MG63 (cell line): Measurements from ENCODE around the gene PLIN1. TPM values are rescaled to one million over a fixed set of nuclear protein-coding genes. Genes with fewer than 3 reads are reported as not detected.
A peak's percentile ranks its signal among the peaks of the same experiment; 100 is the strongest.
"Not testable (repeated sequence)": the region's sequence is repeated elsewhere in the genome, so short reads cannot be mapped to it uniquely, and the experiment has no call there.

Experiments used
- DNase-seq: peaks from one replicate; pipeline ENCODE4 v3.0.0-alpha.2; 2020
- H3K27me3 ChIP-seq: fragments of 250-450 bp; sonication (Bioruptor Pico); 2 replicates; pipeline ENCODE4 v1.5.1; 2020; ENCODE audit warnings: mild to moderate bottlenecking, moderate library complexity
- H3K36me3 ChIP-seq: fragments of 250-450 bp; sonication (Bioruptor Pico); 2 replicates; pipeline ENCODE4 v1.5.1; 2020; ENCODE audit warnings: mild to moderate bottlenecking, moderate library complexity
- H3K4me3 ChIP-seq: fragments of 250-450 bp; sonication (Bioruptor Pico); 2 replicates; pipeline ENCODE4 v1.5.1; 2020; ENCODE audit warnings: mild to moderate bottlenecking, moderate library complexity
- H3K9me3 ChIP-seq: fragments of 250-450 bp; sonication (Bioruptor Pico); 2 replicates; pipeline ENCODE4 v1.5.1; 2020; ENCODE audit warnings: mild to moderate bottlenecking, moderate library complexity
- total RNA-seq: library from RNA; depleted of rRNA; stranded (reverse); fragments of >200 nt; shearing (Covaris generic); gene quantifications from 2 replicates; pipeline ENCODE4 v1.2.3, GENCODE V29; 2014; ENCODE audit warnings: low replicate concordance; rRNA removed

PLIN1 gene
- total RNA-seq = 0.13 and 0.17 TPM in 2 replicates

DNA sequence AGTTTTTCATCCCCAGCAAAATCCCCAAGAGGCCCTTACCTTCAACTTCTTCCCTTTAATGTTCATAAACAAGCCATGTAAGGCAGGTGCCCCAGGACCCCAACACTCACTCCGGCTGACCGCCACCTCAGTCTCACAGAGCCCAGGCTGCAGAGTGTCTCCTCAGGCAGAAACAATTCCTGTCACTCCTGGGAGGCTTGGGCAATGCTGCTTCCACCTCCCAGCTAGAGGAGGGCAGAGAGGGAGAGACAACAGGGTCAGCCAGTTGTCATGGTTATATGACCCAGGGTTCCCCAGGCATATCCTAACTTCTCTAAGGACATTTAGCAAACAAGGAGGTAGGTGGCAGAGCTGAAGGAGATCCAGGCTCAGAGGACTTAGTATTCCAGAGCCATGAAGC lies at the start of gene PLIN1:
TSS of gene PLIN1 (minus strand) at position 156 of the 400 bp plus-strand sequence. CDS start 1,878 bp downstream, outside the sequence.
- no peak for DNase-seq
- no peak within 1 kb of the TSS for H3K4me3 ChIP-seq

GRCh38 chr15:89728254-89728653 lies 49.1 kb upstream of the PLIN1 start:
- H3K9me3 ChIP-seq = peaks cover 8% of the 10 kb centered on the region
- no peaks in the 10 kb centered on the region for H3K36me3 ChIP-seq
- no peak for DNase-seq
- H3K4me3 ChIP-seq = no peak overlapping the region
- no peaks in the 10 kb centered on the region for H3K27me3 ChIP-seq

More for the DNA sequence above, at the start of gene PLIN1:
- H3K9me3 ChIP-seq = no peaks in the 10 kb centered on the region
- H3K27me3 ChIP-seq = no peaks in the 10 kb centered on the region
- peaks cover 4% of the 10 kb centered on the region; the same call in 1 of the 2 replicates for H3K36me3 ChIP-seq

DNA sequence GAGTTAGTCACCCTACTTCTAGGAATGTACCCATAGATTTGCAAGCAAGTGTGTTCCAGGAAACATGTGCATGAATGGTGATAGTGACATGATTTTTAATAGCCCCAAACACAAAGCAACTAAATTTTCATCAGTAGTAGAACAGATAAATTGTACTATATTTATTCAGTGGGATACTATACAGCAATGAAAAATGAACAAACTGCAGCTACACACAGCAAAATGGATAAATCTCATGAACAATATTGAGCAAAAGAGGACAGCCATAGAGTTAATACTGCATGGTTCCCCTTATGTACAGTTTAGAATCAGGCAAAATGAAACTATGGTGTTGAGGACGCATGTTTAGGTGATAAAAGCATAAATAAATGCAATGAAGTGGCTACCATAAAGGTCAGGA lies 45.9 kb upstream of the PLIN1 start:
- no peak for DNase-seq
- H3K36me3 ChIP-seq = no peaks in the 10 kb centered on the region
- H3K4me3 ChIP-seq = no peak overlapping the region
- peaks cover 8% of the 10 kb centered on the region for H3K9me3 ChIP-seq
- no peaks in the 10 kb centered on the region for H3K27me3 ChIP-seq

DNA sequence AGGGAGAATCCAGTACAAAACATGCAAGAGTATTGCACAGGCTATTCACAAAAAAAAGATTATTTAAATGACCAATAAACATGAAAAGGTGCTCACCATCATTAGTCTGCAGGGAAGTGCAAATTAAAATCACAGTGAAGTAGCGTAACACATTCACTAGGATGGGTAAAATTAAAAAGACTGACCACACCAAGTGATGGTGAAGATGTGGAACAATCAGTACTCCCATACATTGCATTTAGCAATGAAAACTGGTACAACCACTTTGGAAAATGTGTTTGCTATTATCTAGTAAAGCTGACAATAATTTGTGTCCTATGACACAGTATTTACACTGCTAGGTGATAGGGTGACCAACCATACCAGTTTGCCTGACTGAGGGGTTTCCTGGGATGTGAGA lies 45.5 kb upstream of the PLIN1 start:
- peaks cover 8% of the 10 kb centered on the region for H3K9me3 ChIP-seq
- no peak for DNase-seq
- H3K27me3 ChIP-seq = no peaks in the 10 kb centered on the region
- H3K4me3 ChIP-seq = no peak overlapping the region
- no peaks in the 10 kb centered on the region for H3K36me3 ChIP-seq

- DNase-seq = no peak
Measured at GRCh38 chr15:89723031-89723430, 43.9 kb upstream of the PLIN1 start.

GRCh38 chr15:89714775-89715174 lies 35.6 kb upstream of the PLIN1 start:
- no peak for DNase-seq
- H3K36me3 ChIP-seq = no peaks in the 10 kb centered on the region
- H3K27me3 ChIP-seq = no peaks in the 10 kb centered on the region
- no peaks in the 10 kb centered on the region for H3K9me3 ChIP-seq
- no peak overlapping the region for H3K4me3 ChIP-seq

More at GRCh38 chr15:89723031-89723430, 43.9 kb upstream of the PLIN1 start:
- no peaks in the 10 kb centered on the region for H3K27me3 ChIP-seq
- no peaks in the 10 kb centered on the region for H3K36me3 ChIP-seq
- H3K9me3 ChIP-seq = peaks cover 8% of the 10 kb centered on the region
- H3K4me3 ChIP-seq = no peak overlapping the region

- DNase-seq = no peak
- H3K27me3 ChIP-seq = no peaks in the 10 kb centered on the region
- no peaks in the 10 kb centered on the region for H3K36me3 ChIP-seq
- H3K9me3 ChIP-seq = no peaks in the 10 kb centered on the region
- no peak overlapping the region for H3K4me3 ChIP-seq
Measured at GRCh38 chr15:89707577-89707976, 28.4 kb upstream of the PLIN1 start.

- H3K4me3 ChIP-seq = no peak overlapping the region
- H3K27me3 ChIP-seq = no peaks in the 10 kb centered on the region
- H3K9me3 ChIP-seq = no peaks in the 10 kb centered on the region
- DNase-seq = no peak
- H3K36me3 ChIP-seq = no peaks in the 10 kb centered on the region
Measured at GRCh38 chr15:89704411-89704810, 25.2 kb upstream of the PLIN1 start.

DNA sequence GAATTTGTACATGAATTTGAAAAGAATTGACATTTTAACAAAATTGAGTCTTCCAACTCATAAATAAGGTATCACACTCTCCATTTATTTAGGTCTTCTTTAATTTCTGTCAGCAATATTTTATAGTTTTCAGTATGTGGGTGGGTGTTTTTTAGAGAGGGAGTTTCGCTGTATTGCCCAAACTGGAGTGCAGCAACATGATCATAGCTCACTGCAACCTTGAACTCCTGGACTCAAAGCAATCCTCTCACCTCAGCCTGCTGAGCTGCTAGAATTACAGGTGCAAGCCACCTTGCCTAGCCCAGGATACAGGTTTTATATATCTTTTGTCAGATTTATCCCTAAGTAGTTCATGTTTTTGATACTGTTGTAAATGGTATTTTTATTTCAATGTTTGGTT lies 16.0 kb upstream of the PLIN1 start:
- DNase-seq = no peak
- H3K36me3 ChIP-seq = no peaks in the 10 kb centered on the region
- H3K27me3 ChIP-seq = no peaks in the 10 kb centered on the region

GRCh38 chr15:89693696-89694095 lies 14.5 kb upstream of the PLIN1 start:
- no peaks in the 10 kb centered on the region for H3K27me3 ChIP-seq
- no peaks in the 10 kb centered on the region; the same call in 1 of the 2 replicates for H3K36me3 ChIP-seq
- no peak overlapping the region for H3K4me3 ChIP-seq
- H3K9me3 ChIP-seq = no peaks in the 10 kb centered on the region; the same call in 1 of the 2 replicates
- no peak for DNase-seq

More for the DNA sequence above, 16.0 kb upstream of the PLIN1 start:
- Histone ChIP-seq H3K4me3 (no peak overlapping the region), H3K9me3 (no peaks in the 10 kb centered on the region)

DNA sequence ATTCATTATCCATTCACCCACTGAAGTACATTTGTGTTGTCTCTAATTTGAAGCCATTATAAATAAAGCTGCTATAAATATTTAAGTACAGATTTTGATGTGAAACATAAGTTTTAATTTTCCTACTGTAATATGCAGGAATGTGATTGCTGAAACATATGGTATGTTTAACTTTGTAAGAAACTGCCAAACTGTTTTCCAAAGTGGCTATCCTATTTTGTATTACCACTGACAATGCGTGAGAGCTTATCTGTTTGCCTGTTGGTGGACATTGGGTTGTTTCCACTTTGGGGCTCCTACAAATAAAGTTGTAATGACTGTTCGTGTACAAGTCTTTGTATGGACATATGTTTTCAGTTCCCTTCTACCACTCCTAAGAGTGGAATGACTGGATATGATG lies 13.9 kb upstream of the PLIN1 start:
- DNase-seq = no peak
- no peaks in the 10 kb centered on the region; the same call in 1 of the 2 replicates for H3K36me3 ChIP-seq
- H3K9me3 ChIP-seq = no peaks in the 10 kb centered on the region; the same call in 1 of the 2 replicates
- H3K27me3 ChIP-seq = no peaks in the 10 kb centered on the region
- H3K4me3 ChIP-seq = no peak overlapping the region

DNA sequence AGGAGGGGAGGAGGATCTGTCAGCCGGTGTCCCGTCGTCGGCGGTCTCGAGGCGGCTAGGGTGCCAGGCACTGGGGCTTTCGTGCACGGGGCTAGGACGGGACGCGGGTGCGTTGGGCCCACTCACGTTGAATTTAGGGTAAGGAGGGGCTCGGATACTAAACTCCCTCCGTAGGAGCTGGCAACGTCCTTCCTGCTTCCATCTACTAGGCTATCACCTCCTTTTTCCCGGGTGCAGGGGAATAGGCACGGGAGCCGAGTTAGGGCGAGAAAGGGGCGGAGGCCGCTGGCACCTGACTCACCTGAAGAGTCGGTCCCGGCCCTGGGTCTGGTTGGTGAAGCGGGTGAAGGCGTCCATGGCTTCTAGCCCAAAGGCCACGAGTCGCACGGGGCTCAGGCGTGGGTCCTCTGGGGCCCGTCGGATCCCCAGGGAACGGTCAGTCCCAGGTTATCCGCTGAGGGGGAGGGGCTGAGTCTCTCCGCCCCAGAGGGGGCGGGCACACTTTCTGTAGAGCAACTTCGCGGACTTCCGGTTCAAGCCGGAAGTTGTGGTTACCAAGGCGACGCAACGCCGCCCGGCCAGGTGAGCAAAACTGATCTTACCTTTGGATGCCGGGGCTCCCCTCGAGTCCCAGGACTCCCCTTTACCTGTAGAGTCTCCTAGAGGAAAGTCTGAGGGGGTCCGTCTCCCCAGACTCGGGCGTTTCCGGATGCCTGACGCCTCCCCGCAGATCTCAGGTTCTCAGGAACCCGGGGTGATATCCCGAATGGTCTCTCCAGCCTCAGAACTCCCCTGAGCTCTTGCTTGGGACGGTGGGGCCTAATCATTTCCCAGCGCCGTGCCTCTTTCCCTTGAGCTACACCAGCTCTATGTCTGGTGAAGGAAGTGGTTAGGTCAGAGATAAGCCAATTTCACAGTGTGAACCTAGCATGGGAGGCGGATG lies 11.4 kb upstream of the PLIN1 start, which contains the start of the genes PEX11A and WDR93:
TSS of gene PEX11A (minus strand) at position 479 of the 943 bp plus-strand sequence. CDS start at position 357, 122 bp downstream.
TSS of gene WDR93 (plus strand) at position 536 of the 943 bp plus-strand sequence. CDS start 10,936 bp downstream, outside the sequence.
- no peaks in the 10 kb centered on the region for H3K27me3 ChIP-seq
- peak; percentile 76 for DNase-seq
- H3K4me3 ChIP-seq = peak within 1 kb of the TSS; percentile 85
- H3K36me3 ChIP-seq = peaks cover 5% of the 10 kb centered on the region; the same call in 1 of the 2 replicates
- H3K9me3 ChIP-seq = no peaks in the 10 kb centered on the region; the same call in 1 of the 2 replicates

- not testable (repeated sequence) for DNase-seq, H3K36me3 ChIP-seq, H3K9me3 ChIP-seq, H3K27me3 ChIP-seq
- peak overlapping the region; percentile 85 for H3K4me3 ChIP-seq
Measured at GRCh38 chr15:89689930-89690275, 10.7 kb upstream of the PLIN1 start.

- DNase-seq = no peak
- Histone ChIP-seq H3K9me3 (no peaks in the 10 kb centered on the region; the same call in 1 of the 2 replicates), H3K27me3 (no peaks in the 10 kb centered on the region), H3K36me3 (peaks cover 15% of the 10 kb centered on the region), H3K4me3 (no peak overlapping the region)
Measured at GRCh38 chr15:89686522-89686921, 7.4 kb upstream of the PLIN1 start.

DNA sequence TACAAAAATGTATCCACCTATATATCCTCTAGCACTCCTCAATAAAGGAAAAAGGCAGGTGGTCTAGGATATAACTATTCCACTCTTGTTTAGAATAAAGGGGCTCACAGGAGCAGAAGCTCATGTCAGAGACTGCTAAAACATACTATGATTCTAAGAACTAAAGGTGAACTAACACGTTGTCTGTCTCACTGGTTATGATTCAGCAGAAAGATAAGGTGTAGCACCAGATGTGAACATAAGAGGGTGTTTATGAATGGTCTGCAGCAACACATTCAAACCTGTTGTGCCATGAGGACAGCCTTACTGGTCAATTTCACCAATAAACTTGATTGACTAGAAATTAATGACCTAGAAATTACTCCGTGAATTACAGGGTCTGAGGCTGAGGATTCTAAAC lies 6.8 kb upstream of the PLIN1 start:
- Histone ChIP-seq H3K4me3 (no peak overlapping the region), H3K36me3 (peaks cover 15% of the 10 kb centered on the region), H3K27me3 (no peaks in the 10 kb centered on the region), H3K9me3 (no peaks in the 10 kb centered on the region; the same call in 1 of the 2 replicates)
- no peak for DNase-seq

- H3K27me3 ChIP-seq = no peaks in the 10 kb centered on the region
- H3K36me3 ChIP-seq = peaks cover 15% of the 10 kb centered on the region
- no peak overlapping the region for H3K4me3 ChIP-seq
- DNase-seq = no peak
- H3K9me3 ChIP-seq = no peaks in the 10 kb centered on the region
Measured at GRCh38 chr15:89681146-89681545, 2.0 kb upstream of the PLIN1 start.

DNA sequence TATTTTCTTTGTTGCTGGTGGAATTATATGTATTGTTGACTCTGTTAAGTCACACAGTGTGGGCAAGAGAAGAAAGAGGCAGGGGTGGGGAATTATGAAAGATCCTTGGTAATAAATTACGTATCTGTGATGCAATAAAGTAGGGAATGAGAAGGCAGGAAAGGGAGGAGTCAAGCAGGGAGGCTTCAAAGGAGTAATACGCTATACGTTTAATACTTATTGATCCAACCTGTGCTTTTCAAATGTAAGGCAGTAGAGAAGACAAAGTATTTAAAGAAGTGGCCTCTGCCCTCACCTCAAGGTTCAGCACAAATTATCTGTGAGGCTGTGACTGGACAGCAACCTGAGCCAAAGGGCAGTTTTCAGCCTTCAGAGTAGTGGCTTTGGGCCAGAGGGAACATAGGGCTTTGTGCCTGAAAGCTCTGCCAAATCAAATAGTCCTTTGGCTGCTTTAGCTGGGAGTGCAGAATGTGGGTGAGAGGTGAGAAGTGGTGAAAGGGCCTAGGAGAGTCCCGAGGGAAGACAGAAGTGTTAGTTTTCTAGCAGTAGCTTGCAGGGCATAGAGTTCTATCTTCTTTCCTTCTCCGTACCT lies 1.2 kb upstream of the PLIN1 start:
- H3K27me3 ChIP-seq = no peaks in the 10 kb centered on the region
- peaks cover 9% of the 10 kb centered on the region for H3K36me3 ChIP-seq
- H3K9me3 ChIP-seq = no peaks in the 10 kb centered on the region
- no peak overlapping the region for H3K4me3 ChIP-seq
- peak; percentile 87 for DNase-seq
